Progenitor cell of endocrine pancreas (in vitro differentiated cells): ENCODE data around the gene TPCN2. TPM values are rescaled to one million over a fixed set of nuclear protein-coding genes. Genes with fewer than 3 reads are reported as not detected.

Source experiments
- DNase-seq: peaks from one replicate; pipeline ENCODE4 v3.0.0; 2021; ENCODE audit warnings: low spot score; ENCODE audit not compliant: unreplicated experiment
- H3K27ac Mint-ChIP-seq: 2 replicates; pipeline ENCODE4 v1.8.0; 2021; ENCODE audit warnings: mild to moderate bottlenecking, moderate library complexity, mixed read lengths
- H3K27me3 Mint-ChIP-seq: 2 replicates; pipeline ENCODE4 v1.8.0; 2021; ENCODE audit warnings: mixed read lengths
- H3K36me3 Mint-ChIP-seq: 2 replicates; pipeline ENCODE4 v1.8.0; 2022; ENCODE audit warnings: mixed read lengths; ENCODE audit not compliant: insufficient read depth
- H3K4me1 Mint-ChIP-seq: 2 replicates; pipeline ENCODE4 v1.8.0; 2021; ENCODE audit warnings: low read depth, mixed read lengths
- H3K4me3 Mint-ChIP-seq: 2 replicates; pipeline ENCODE4 v1.8.0; 2021; ENCODE audit warnings: low read depth, mild to moderate bottlenecking, moderate library complexity, mixed read lengths
- H3K9me3 Mint-ChIP-seq: 2 replicates; pipeline ENCODE4 v1.8.0; 2021; ENCODE audit warnings: low read depth, mixed read lengths
- CTCF ChIP-seq: fragments of 200-600 bp; sonication (generic); IDR thresholded peaks from one replicate; pipeline ENCODE4 v1.5.0; 2021; ENCODE audit warnings: antibody characterized with exemption, mild to moderate bottlenecking; ENCODE audit not compliant: unreplicated experiment
- total RNA-seq: library from RNA; stranded (reverse); gene quantifications from 2 replicates; pipeline ENCODE4 v1.2.1, GENCODE V29; 2021

TPCN2 gene
- total RNA-seq, 1 donor from 2014 or later = 19.7 TPM

- Mint-ChIP-seq H3K36me3 (no peaks in the 10 kb centered on the region), H3K27me3 (no peaks in the 10 kb centered on the region), H3K9me3 (no peaks in the 10 kb centered on the region), H3K27ac (no peak overlapping the region), H3K4me1 (peaks cover 6% of the 10 kb centered on the region), H3K4me3 (no peak overlapping the region)
- TF ChIP-seq CTCF = no peak
- no peak for DNase-seq
These were observed 125.3 kb downstream of the TPCN2 start for GRCh38 chr11:69173925-69174581.

- H3K36me3 Mint-ChIP-seq = no peaks in the 10 kb centered on the region
- no peak for TF ChIP-seq CTCF
- no peaks in the 10 kb centered on the region for H3K27me3 Mint-ChIP-seq
- H3K4me1 Mint-ChIP-seq = peaks cover 10% of the 10 kb centered on the region
- H3K9me3 Mint-ChIP-seq = no peaks in the 10 kb centered on the region
- no peak for DNase-seq
- H3K27ac Mint-ChIP-seq = no peak overlapping the region
- H3K4me3 Mint-ChIP-seq = no peak overlapping the region
These were observed 126.1 kb downstream of the TPCN2 start for GRCh38 chr11:69174841-69175240.

- Mint-ChIP-seq H3K27me3 (peaks cover 3% of the 10 kb centered on the region), H3K4me3 (no peak overlapping the region), H3K4me1 (peaks cover 14% of the 10 kb centered on the region), H3K9me3 (no peaks in the 10 kb centered on the region), H3K27ac (peak overlapping the region; percentile 80), H3K36me3 (no peaks in the 10 kb centered on the region)
- no peak for DNase-seq
- no peak for TF ChIP-seq CTCF
These were observed 130.2 kb downstream of the TPCN2 start for GRCh38 chr11:69178819-69179482.

- Mint-ChIP-seq H3K4me3 (no peak overlapping the region), H3K4me1 (peaks cover 14% of the 10 kb centered on the region), H3K27ac (no peak overlapping the region), H3K9me3 (no peaks in the 10 kb centered on the region), H3K27me3 (peaks cover 3% of the 10 kb centered on the region), H3K36me3 (no peaks in the 10 kb centered on the region)
- DNase-seq = no peak
- no peak for TF ChIP-seq CTCF
These were observed 131.5 kb downstream of the TPCN2 start for GRCh38 chr11:69180226-69180625.

GRCh38 chr11:69180726-69181125 is 132.0 kb downstream of the TPCN2 start:
- Mint-ChIP-seq H3K27ac (no peak overlapping the region), H3K27me3 (peaks cover 3% of the 10 kb centered on the region), H3K9me3 (no peaks in the 10 kb centered on the region), H3K4me1 (peaks cover 14% of the 10 kb centered on the region), H3K4me3 (no peak overlapping the region), H3K36me3 (no peaks in the 10 kb centered on the region)
- DNase-seq = no peak
- no peak for TF ChIP-seq CTCF
